GM18519 (cell line): Measurements from ENCODE around the gene C1RL.

Experiments used
- ATAC-seq: cut with Tn5 transposase; IDR thresholded peaks from one replicate; pipeline ENCODE4 v1.9.1; 2021; ENCODE audit warnings: mild to moderate bottlenecking, moderate library complexity; ENCODE audit not compliant: unreplicated experiment, low FRiP score

Gene C1RL

GRCh38 chr12:7137908-7138307, 28.9 kb upstream of the C1RL start:
- ATAC-seq, result no peak

DNA sequence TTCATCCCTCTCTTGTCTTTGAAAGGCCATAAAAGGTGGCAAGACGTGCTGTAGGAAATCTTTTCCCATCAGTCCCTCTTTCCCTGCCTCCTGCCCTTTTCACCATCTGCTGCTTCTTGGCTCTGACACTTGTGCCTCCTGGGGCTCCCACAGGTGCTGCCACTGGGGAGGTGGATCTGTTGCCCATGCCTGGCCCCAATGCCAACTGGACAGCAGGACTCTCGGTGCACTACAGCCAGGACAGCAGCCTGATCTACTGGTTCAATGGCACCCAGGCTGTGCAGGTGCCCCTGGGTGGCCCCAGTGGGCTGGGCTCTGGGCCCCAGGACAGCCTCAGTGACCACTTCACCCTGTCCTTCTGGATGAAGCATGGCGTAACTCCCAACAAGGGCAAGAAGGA, 27.7 kb upstream of the C1RL start:
- ATAC-seq, result no peak

DNA sequence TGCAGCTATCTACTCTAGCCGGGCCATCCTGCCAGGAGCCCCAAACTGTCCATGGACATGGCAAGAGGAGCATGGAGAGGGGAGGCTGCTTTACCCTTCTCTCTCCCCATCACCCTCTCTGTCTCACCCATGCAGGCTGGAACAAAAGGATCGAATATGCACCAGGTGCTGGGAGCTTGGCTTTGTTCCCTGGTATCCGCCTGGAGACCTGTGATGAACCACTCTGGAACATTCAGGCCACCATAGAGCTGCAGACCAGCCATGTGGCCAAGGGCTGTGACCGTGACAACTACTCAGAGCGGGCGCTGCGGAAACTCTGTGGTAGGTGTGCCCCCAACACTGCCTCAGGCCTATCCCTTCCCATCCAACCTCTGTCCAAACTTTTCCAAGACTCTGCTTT, 27.1 kb upstream of the C1RL start:
- no peak for ATAC-seq

- no peak for ATAC-seq
Observed at GRCh38 chr12:7134396-7135166, 25.6 kb upstream of the C1RL start.

GRCh38 chr12:7131502-7131866, 22.5 kb upstream of the C1RL start:
- no peak for ATAC-seq

GRCh38 chr12:7130701-7131501, 21.9 kb upstream of the C1RL start:
- ATAC-seq, result no peak

DNA sequence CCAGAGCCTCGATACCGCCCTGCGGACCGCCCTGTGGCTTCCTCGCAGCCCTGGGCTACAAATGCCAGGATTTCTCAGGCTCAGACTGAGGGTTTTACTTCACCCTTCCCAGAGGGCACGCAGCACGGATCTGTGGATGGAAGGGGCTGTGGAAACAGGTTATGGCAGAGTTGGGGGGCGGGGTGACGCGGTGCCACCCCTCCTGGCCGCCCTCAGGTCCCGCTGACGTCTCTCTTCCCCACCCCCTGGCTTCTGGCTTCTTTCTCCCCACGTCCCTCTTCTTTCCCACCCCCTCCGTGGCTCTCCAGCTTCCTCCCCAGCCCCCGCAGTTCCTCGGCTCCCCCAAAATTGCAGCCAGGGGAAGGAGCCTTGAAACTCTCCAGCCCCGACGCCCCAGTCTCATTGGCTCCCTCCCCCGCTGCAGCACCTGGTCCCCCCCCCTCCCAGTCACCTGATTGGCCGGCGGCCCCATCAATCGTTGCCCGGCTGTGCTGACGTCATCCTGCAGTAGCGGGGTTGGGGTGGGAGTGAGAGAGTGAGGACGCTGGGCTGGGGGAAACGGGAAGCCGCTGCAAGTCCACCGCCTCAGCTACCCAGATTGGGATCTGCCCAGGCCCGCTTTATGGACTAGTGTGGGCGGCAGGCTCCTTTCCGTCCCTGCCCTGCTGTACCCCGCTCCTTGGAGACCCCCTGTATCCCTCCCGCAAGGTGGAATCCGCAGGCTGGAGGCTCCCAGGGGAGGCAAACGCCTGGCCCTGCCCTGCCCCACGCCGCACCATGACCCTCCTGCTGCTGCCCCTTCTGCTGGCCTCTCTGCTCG, 21.1 kb upstream of the C1RL start, which contains the start of gene CLSTN3:
CLSTN3 (plus strand) TSS at position 500 of the 820 bp plus-strand sequence; CDS start at position 778, 278 bp downstream.
- ATAC-seq, result peak; percentile 59

DNA sequence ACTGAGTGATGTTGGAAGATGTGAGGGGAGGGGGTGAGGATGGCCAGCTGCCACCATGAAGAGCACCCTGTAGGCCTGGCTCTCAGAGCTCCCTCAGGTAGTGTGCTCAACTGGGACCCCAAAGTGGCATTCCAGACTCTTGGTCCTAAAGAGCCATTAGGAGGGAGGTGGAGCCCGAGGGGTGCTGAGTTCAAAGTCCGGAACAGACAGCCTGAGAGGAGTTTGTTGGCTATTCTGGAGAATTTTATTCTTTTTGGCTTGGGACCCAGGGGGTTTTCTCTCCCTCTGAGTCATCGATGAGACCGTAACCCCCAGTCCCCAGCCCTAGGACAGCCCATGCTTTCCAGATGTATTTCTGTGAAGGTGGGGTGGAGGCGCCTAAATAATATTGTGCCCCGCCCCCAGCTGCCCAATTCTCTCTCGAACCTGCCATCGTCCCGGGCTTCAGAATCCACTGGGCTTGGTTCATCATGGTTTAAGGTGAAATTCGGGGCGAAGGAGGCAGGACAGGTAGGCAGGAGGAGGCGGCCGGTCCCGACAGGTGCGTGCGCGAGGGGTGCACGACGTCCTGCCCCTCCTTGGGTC, 20.4 kb upstream of the C1RL start:
- no peak for ATAC-seq

GRCh38 chr12:7128681-7129286, 19.8 kb upstream of the C1RL start, which contains the start of gene RBP5:
Gene RBP5, minus strand, starts transcription at chr12:7128889. Its CDS starts 114 bp downstream, at chr12:7128775.
- no peak for ATAC-seq

- ATAC-seq, result no peak
Observed at GRCh38 chr12:7127916-7128626, 19.1 kb upstream of the C1RL start.

DNA sequence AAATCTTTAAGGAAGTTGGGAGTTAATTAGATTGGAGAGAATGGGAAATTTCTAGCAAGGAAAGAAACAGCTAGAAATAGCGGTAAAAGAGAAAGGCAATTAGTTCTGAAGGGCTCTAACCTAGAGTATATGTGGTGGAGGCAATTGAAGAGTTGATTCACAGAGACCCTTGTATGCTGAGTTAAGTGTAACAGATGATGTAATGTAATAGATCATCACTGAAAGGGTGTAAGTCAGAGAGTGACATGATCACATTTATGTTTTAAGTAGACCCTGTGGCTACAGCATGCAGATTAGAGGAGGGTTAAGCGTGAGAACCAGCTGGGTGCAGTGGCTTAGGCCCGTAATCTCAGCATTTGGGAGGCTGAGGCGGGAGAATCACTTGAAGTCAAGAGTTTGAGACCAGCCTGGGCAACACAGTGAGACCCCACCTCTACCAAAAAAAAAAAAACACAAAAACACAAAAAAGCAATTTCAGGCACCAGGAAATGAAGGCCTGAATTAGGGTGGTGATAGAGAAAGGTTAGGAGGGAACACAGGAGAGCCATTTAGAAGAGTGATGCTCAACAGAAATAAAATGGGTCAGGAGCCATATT, 16.7 kb upstream of the C1RL start:
- no peak for ATAC-seq

- no peak for ATAC-seq
Observed at GRCh38 chr12:7123806-7124522, 14.9 kb upstream of the C1RL start.

DNA sequence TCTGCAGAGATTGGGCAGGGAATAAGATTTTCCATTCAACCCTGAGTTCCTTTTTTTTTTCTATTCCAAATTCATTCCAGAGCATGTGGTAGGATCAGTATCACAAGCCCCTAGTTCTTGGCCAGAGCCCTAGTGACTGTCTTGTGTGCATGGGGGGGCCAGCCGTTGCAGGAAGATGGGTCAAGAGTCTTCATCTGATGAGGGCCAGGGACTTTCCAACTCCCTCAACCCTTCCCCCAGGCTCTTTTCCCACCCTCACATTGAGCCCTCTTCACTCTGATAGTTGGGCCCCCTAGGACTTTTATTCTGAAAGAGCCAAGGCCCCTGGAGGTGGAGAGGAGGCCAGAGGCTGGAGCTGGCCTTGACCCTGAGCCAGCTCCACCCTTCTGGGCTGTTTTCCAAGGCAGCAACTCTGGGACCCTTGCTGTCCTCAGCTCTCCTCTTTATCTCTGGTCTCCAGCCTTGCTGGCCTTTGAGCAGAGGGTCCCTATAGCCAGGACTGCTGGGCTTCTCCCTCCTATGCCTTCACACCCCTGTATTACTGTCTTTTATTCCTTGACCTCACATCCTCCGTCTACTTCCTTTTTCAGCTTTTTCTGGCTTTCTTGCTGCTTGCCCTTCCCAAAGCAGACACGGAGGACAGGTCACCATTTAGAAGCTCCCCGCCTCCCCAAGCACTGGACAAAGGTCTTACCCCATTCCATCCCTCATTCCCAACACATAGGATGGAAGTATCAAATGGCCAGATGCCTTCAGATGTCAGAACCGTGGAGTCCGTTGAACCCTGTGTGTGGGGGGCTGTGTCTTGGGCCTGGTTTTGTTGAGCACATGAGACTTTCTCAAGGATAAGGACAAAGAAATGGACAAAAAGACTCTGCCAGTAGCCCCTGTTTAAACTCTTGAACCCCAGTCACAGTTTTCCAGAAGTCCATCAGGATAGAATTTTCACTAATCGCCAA, 14.1 kb upstream of the C1RL start:
- ATAC-seq, result no peak

DNA sequence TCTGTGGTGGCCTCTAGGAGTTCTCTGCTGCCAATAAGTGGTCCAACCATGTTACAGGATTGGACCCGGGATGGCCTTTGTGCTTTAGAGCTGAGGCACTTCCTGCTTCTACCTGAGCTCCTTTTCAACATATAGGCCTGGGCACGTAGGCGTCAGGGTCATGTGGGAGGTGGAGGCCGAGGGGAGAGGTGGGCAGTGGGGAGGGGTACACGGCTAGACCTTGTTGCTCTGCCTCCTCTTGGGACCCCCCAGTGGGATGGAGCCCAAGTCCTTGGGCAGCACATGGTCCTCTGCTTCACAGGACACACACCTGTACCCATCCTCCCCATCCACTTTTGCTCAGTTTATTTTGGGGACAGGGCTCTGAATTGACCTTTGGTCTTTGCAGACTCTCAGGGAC, 12.3 kb upstream of the C1RL start:
- ATAC-seq, result no peak

DNA sequence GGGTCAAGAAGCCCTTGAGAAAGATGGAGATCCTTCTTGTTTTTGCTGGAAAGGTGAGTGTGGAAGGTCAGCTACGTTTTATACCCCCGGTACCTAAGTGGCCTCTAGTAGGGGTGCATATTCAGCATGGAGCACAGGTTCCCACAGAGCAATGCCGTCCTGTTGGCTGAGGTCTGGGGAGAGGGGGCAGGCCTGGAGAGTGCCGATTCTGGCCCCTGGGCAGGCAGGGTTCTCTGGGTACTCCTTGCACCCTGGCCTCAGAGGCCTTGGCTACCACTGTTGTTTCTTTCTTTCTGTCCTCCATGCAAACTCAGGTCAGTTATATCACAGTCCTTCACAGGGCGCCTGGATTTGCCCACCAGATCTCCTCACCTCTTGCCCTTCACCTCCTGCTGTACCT, 11.2 kb upstream of the C1RL start:
- no peak for ATAC-seq

DNA sequence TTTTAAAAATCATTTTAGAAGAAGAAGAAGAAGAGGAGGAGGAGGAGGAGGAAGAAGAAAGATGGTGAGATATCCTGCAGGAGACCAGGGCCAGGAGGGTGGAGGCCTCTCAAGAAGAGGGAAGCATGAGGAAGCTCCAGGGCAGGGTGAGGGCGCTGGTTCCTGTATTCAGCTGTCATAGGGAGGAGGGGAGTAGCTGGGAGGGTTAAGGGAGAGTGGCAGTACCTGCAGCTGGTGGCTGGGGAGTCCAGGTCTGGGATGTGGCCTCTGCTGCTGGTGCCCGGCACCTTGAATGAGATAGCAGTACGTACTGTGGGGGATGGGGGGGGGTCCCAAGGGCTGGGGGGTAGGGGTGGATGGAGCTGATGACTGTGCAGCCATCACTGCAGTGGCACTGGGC, 9.9 kb upstream of the C1RL start:
- ATAC-seq, result no peak

GRCh38 chr12:7117670-7118069, 8.7 kb upstream of the C1RL start:
- ATAC-seq, result no peak
